Measurements from ENCODE around the gene COL4A1. TPM values are rescaled to one million over a fixed set of nuclear protein-coding genes. Genes with fewer than 3 reads are reported as not detected.

COL4A1 gene
- polyA plus RNA-seq, 4 donors = 3.1 to 85.7 (median 32.2) TPM

GRCh38 chr13:110162866-110163658 lies 143.9 kb downstream of the COL4A1 start:
- Histone ChIP-seq H3K4me1 (ENCODE audit: control insufficient read depth in 3 of 3, insufficient read depth in 2 of 3, low read depth in 1 of 3, low read length in 2 of 3) (no peaks in the 10 kb centered on the region), H3K27me3 (ENCODE audit: control insufficient read depth in 3 of 3, insufficient read depth in 3 of 3, low read length in 3 of 3) (no peaks in the 10 kb centered on the region), H3K36me3 (ENCODE audit: control insufficient read depth in 3 of 3, insufficient read depth in 2 of 3, low read depth in 1 of 3, low read length in 3 of 3) (peaks cover 0 to 34% (median 0%) of the 10 kb centered on the region in 3 donors), H3K9me3 (ENCODE audit: control insufficient read depth in 2 of 2, insufficient read depth in 1 of 2, low read depth in 1 of 2, low read length in 1 of 2) (no peaks in the 10 kb centered on the region), H3K4me3 (ENCODE audit: low read depth in 1 of 3, low read length in 3 of 3) (no peak overlapping the region), H3K27ac (ENCODE audit: low read depth in 1 of 3, low read length in 2 of 3) (no peak overlapping the region)
- DNase-seq (no peak), FAIRE-seq (no peak)
- WGBS, 3 donors = 65 to 71% (median 69%) methylated on average over 11 of the region's 11 CpGs

- Histone ChIP-seq H3K4me3 (ENCODE audit: low read depth in 1 of 3, low read length in 3 of 3) (no peak overlapping the region), H3K9me3 (ENCODE audit: control insufficient read depth in 2 of 2, insufficient read depth in 1 of 2, low read depth in 1 of 2, low read length in 1 of 2) (no peaks in the 10 kb centered on the region), H3K4me1 (ENCODE audit: control insufficient read depth in 3 of 3, insufficient read depth in 2 of 3, low read depth in 1 of 3, low read length in 2 of 3) (no peaks in the 10 kb centered on the region), H3K27ac (ENCODE audit: low read depth in 1 of 3, low read length in 2 of 3) (no peak overlapping the region), H3K27me3 (ENCODE audit: control insufficient read depth in 3 of 3, insufficient read depth in 3 of 3, low read length in 3 of 3) (no peaks in the 10 kb centered on the region), H3K36me3 (ENCODE audit: control insufficient read depth in 3 of 3, insufficient read depth in 2 of 3, low read depth in 1 of 3, low read length in 3 of 3) (peaks cover 0 to 29% (median 0%) of the 10 kb centered on the region in 3 donors)
- DNase-seq (no peak), FAIRE-seq (no peak)
- 87 to 92% (median 87%) methylated on average over 11 of the region's 11 CpGs for whole genome bisulfite sequencing, 3 donors
Observed at GRCh38 chr13:110162053-110162452, 144.9 kb downstream of the COL4A1 start.

GRCh38 chr13:110161112-110161882 lies 145.7 kb downstream of the COL4A1 start:
- WGBS, 3 donors = 66 to 76% (median 74%) methylated on average over 10 of the region's 10 CpGs
- no peak overlapping the region for H3K27ac ChIP-seq (ENCODE audit: low read depth in 1 of 3, low read length in 2 of 3)
- H3K36me3 ChIP-seq (ENCODE audit: control insufficient read depth in 3 of 3, insufficient read depth in 2 of 3, low read depth in 1 of 3, low read length in 3 of 3) = peaks cover 0 to 26% (median 0%) of the 10 kb centered on the region in 3 donors

GRCh38 chr13:110158226-110158625 lies 148.7 kb downstream of the COL4A1 start:
- Histone ChIP-seq H3K4me1 (ENCODE audit: control insufficient read depth in 3 of 3, insufficient read depth in 2 of 3, low read depth in 1 of 3, low read length in 2 of 3) (no peaks in the 10 kb centered on the region), H3K4me3 (ENCODE audit: low read depth in 1 of 3, low read length in 3 of 3) (no peak overlapping the region), H3K9me3 (ENCODE audit: control insufficient read depth in 2 of 2, insufficient read depth in 1 of 2, low read depth in 1 of 2, low read length in 1 of 2) (no peaks in the 10 kb centered on the region), H3K27ac (ENCODE audit: low read depth in 1 of 3, low read length in 2 of 3) (no peak overlapping the region), H3K27me3 (ENCODE audit: control insufficient read depth in 3 of 3, insufficient read depth in 3 of 3, low read length in 3 of 3) (no peaks in the 10 kb centered on the region), H3K36me3 (ENCODE audit: control insufficient read depth in 3 of 3, insufficient read depth in 2 of 3, low read depth in 1 of 3, low read length in 3 of 3) (peaks cover 0 to 33% (median 0%) of the 10 kb centered on the region in 3 donors)
- FAIRE-seq = no peak
- DNase-seq = no peak
- WGBS, 3 donors = 54 to 69% (median 66%) methylated on average over 2 of the region's 2 CpGs

More at GRCh38 chr13:110161112-110161882, 145.7 kb downstream of the COL4A1 start:
- Histone ChIP-seq H3K4me3 (ENCODE audit: low read depth in 1 of 3, low read length in 3 of 3) (no peak overlapping the region), H3K9me3 (ENCODE audit: control insufficient read depth in 2 of 2, insufficient read depth in 1 of 2, low read depth in 1 of 2, low read length in 1 of 2) (no peaks in the 10 kb centered on the region), H3K27me3 (ENCODE audit: control insufficient read depth in 3 of 3, insufficient read depth in 3 of 3, low read length in 3 of 3) (no peaks in the 10 kb centered on the region), H3K4me1 (ENCODE audit: control insufficient read depth in 3 of 3, insufficient read depth in 2 of 3, low read depth in 1 of 3, low read length in 2 of 3) (no peaks in the 10 kb centered on the region)
- DNase-seq (no peak), FAIRE-seq (no peak)

- FAIRE-seq (no peak), DNase-seq (no peak)
- Histone ChIP-seq H3K4me3 (ENCODE audit: low read depth in 1 of 3, low read length in 3 of 3) (no peak overlapping the region), H3K27me3 (ENCODE audit: control insufficient read depth in 3 of 3, insufficient read depth in 3 of 3, low read length in 3 of 3) (no peaks in the 10 kb centered on the region), H3K9me3 (ENCODE audit: control insufficient read depth in 2 of 2, insufficient read depth in 1 of 2, low read depth in 1 of 2, low read length in 1 of 2) (no peaks in the 10 kb centered on the region), H3K4me1 (ENCODE audit: control insufficient read depth in 3 of 3, insufficient read depth in 2 of 3, low read depth in 1 of 3, low read length in 2 of 3) (no peaks in the 10 kb centered on the region), H3K36me3 (ENCODE audit: control insufficient read depth in 3 of 3, insufficient read depth in 2 of 3, low read depth in 1 of 3, low read length in 3 of 3) (peaks cover 0 to 34% (median 0%) of the 10 kb centered on the region in 3 donors), H3K27ac (ENCODE audit: low read depth in 1 of 3, low read length in 2 of 3) (no peak overlapping the region)
- 67 to 87% (median 79%) methylated on average over 1 of the region's 1 CpG for WGBS, 3 donors
Observed at GRCh38 chr13:110157718-110158117, 149.2 kb downstream of the COL4A1 start.

GRCh38 chr13:110156301-110157049 lies 150.5 kb downstream of the COL4A1 start:
- Histone ChIP-seq H3K36me3 (ENCODE audit: control insufficient read depth in 3 of 3, insufficient read depth in 2 of 3, low read depth in 1 of 3, low read length in 3 of 3) (peaks cover 0 to 35% (median 0%) of the 10 kb centered on the region in 3 donors), H3K4me3 (ENCODE audit: low read depth in 1 of 3, low read length in 3 of 3) (no peak overlapping the region), H3K9me3 (ENCODE audit: control insufficient read depth in 2 of 2, insufficient read depth in 1 of 2, low read depth in 1 of 2, low read length in 1 of 2) (no peaks in the 10 kb centered on the region), H3K4me1 (ENCODE audit: control insufficient read depth in 3 of 3, insufficient read depth in 2 of 3, low read depth in 1 of 3, low read length in 2 of 3) (no peaks in the 10 kb centered on the region), H3K27ac (ENCODE audit: low read depth in 1 of 3, low read length in 2 of 3) (no peak overlapping the region), H3K27me3 (ENCODE audit: control insufficient read depth in 3 of 3, insufficient read depth in 3 of 3, low read length in 3 of 3) (no peaks in the 10 kb centered on the region)
- WGBS, 3 donors = 48 to 67% (median 57%) methylated on average over 5 of the region's 5 CpGs
- DNase-seq = no peak
- FAIRE-seq = no peak

- 91 to 95% (median 93%) methylated on average over 14 of the region's 14 CpGs for whole genome bisulfite sequencing, 3 donors
- DNase-seq = no peak
- H3K27me3 ChIP-seq (ENCODE audit: control insufficient read depth in 3 of 3, insufficient read depth in 3 of 3, low read length in 3 of 3) = no peaks in the 10 kb centered on the region
- no peak overlapping the region for H3K27ac ChIP-seq (ENCODE audit: low read depth in 1 of 3, low read length in 2 of 3)
- H3K4me1 ChIP-seq (ENCODE audit: control insufficient read depth in 3 of 3, insufficient read depth in 2 of 3, low read depth in 1 of 3, low read length in 2 of 3) = no peaks in the 10 kb centered on the region
- peaks cover 0 to 35% (median 0%) of the 10 kb centered on the region in 3 donors for H3K36me3 ChIP-seq (ENCODE audit: control insufficient read depth in 3 of 3, insufficient read depth in 2 of 3, low read depth in 1 of 3, low read length in 3 of 3)
- no peak overlapping the region for H3K4me3 ChIP-seq (ENCODE audit: low read depth in 1 of 3, low read length in 3 of 3)
- no peak for FAIRE-seq
- H3K9me3 ChIP-seq (ENCODE audit: control insufficient read depth in 2 of 2, insufficient read depth in 1 of 2, low read depth in 1 of 2, low read length in 1 of 2) = no peaks in the 10 kb centered on the region
Observed at GRCh38 chr13:110155072-110155471, 151.9 kb downstream of the COL4A1 start.

GRCh38 chr13:110154410-110154933 lies 152.5 kb downstream of the COL4A1 start:
- H3K27me3 ChIP-seq (ENCODE audit: control insufficient read depth in 3 of 3, insufficient read depth in 3 of 3, low read length in 3 of 3) = no peaks in the 10 kb centered on the region
- 74 to 81% (median 74%) methylated on average over 7 of the region's 7 CpGs for WGBS, 3 donors
- no peaks in the 10 kb centered on the region for H3K4me1 ChIP-seq (ENCODE audit: control insufficient read depth in 3 of 3, insufficient read depth in 2 of 3, low read depth in 1 of 3, low read length in 2 of 3)
- H3K4me3 ChIP-seq (ENCODE audit: low read depth in 1 of 3, low read length in 3 of 3) = no peak overlapping the region
- DNase-seq = no peak
- H3K9me3 ChIP-seq (ENCODE audit: control insufficient read depth in 2 of 2, insufficient read depth in 1 of 2, low read depth in 1 of 2, low read length in 1 of 2) = no peaks in the 10 kb centered on the region
- H3K36me3 ChIP-seq (ENCODE audit: control insufficient read depth in 3 of 3, insufficient read depth in 2 of 3, low read depth in 1 of 3, low read length in 3 of 3) = peaks cover 0 to 35% (median 0%) of the 10 kb centered on the region in 3 donors
- no peak for FAIRE-seq
- no peak overlapping the region for H3K27ac ChIP-seq (ENCODE audit: low read depth in 1 of 3, low read length in 2 of 3)

Measured in small intestine (tissue), 7 donors.